ENCODE measurements around the gene FES. TPM values are rescaled to one million over a fixed set of nuclear protein-coding genes. Genes with fewer than 3 reads are reported as not detected.

The FES gene
- total and polyA plus RNA-seq, 4 experiments from 2014 or later: 2.3 to 3.0 TPM; not detected in 2

DNA sequence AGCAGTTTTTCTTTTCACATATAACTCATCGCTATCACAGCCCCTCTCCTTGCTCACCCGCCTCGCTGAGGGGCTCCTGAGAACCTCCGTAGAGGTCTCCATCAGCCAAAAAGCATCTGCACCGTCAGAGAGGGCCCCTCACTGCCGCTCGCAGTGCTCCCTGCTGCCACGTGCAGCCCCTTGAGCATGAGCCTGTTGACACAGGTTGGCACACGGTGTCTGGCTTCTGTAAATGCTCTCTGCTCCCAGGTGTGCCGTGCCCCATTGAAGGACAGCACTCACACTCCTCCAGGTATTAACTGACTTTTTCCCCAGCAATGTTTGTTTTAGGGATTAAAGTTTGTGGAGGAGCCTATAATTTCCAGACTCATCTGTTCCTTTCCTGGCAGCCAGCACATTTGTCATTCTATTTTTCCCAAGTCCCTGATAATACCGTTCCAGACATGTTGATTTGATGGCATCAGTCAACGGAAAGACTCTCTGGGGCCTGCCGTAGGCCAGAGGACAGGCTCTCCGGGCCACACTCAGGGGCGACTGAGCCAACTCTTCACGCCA, 18.1 kb upstream of the FES start:
- Mint-ChIP-seq H3K4me3 (no peak overlapping the region), H3K27me3 (no peaks in the 10 kb centered on the region), H3K27ac (peak overlapping the region in 1 of 7 donors; percentile 83), H3K36me3 (peaks cover 0 to 5% of the 10 kb centered on the region in 2 donors), H3K4me1 (peaks cover 14 to 40% (median 20%) of the 10 kb centered on the region in 4 donors), H3K9me3 (peaks cover 0 to 1% (median 0%) of the 10 kb centered on the region in 8 donors)
- intact Hi-C loops (cut with micrococcal nuclease): no loop called here
- H3K27me3 ChIP-seq (ENCODE audit: insufficient read depth, low read length): no peaks in the 10 kb centered on the region
- no peak overlapping the region for H3K4me3 ChIP-seq (ENCODE audit: low read length in 2 of 2)
- H3K9me3 ChIP-seq (ENCODE audit: control insufficient read depth in 1 of 2, low read length in 2 of 2): no peaks in the 10 kb centered on the region
- peaks cover 20% of the 10 kb centered on the region for H3K4me1 ChIP-seq (ENCODE audit: insufficient read depth, low read length)
- H3K27ac ChIP-seq (ENCODE audit: low read depth, low read length): no peak overlapping the region
- DNase-seq: no peak
- ChIA-PET CTCF (ENCODE audit: partially characterized antibody) (interaction anchor here (1.2 kb wide), 1 partner anchor 68 kb away, joined by 3 read pairs; no protein-coding TSS in a partner anchor), POLR2A (ENCODE audit: partially characterized antibody) (no interaction called here)
- no peaks in the 10 kb centered on the region for H3K36me3 ChIP-seq (ENCODE audit: insufficient read depth, low read length)

DNA sequence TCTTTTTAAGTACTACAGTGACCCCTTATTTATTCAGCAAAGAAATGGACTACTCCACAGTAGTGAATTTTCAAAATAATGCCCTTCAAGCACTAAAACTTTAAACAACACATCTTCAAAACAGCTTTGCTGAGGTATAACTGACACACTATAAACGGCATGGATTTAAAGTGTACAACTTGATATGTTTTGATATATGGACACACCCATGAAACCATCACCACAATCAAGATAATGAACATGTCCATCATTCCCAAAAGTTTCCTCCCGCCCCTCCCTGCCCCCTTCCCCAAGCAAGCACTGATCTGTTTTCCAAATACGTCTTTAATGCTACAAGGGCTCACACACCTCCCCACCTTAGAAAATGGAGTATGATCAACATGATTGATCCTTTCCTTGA, 17.5 kb upstream of the FES start:
- Mint-ChIP-seq H3K4me3 (no peak overlapping the region), H3K27ac (peak overlapping the region in 1 of 7 donors; percentile 83), H3K36me3 (peaks cover 0 to 5% of the 10 kb centered on the region in 2 donors), H3K9me3 (peaks cover 0 to 1% (median 0%) of the 10 kb centered on the region in 8 donors), H3K27me3 (no peaks in the 10 kb centered on the region), H3K4me1 (peaks cover 14 to 40% (median 20%) of the 10 kb centered on the region in 4 donors)
- Histone ChIP-seq H3K27me3 (ENCODE audit: insufficient read depth, low read length) (no peaks in the 10 kb centered on the region), H3K36me3 (ENCODE audit: insufficient read depth, low read length) (no peaks in the 10 kb centered on the region), H3K9me3 (ENCODE audit: control insufficient read depth in 1 of 2, low read length in 2 of 2) (no peaks in the 10 kb centered on the region), H3K27ac (ENCODE audit: low read depth, low read length) (no peak overlapping the region), H3K4me3 (ENCODE audit: low read length in 2 of 2) (no peak overlapping the region), H3K4me1 (ENCODE audit: insufficient read depth, low read length) (peaks cover 20% of the 10 kb centered on the region)
- intact Hi-C loops (cut with micrococcal nuclease): no loop called here
- DNase-seq: no peak
- ChIA-PET CTCF (ENCODE audit: partially characterized antibody) (no interaction called here), POLR2A (ENCODE audit: partially characterized antibody) (no interaction called here)

DNA sequence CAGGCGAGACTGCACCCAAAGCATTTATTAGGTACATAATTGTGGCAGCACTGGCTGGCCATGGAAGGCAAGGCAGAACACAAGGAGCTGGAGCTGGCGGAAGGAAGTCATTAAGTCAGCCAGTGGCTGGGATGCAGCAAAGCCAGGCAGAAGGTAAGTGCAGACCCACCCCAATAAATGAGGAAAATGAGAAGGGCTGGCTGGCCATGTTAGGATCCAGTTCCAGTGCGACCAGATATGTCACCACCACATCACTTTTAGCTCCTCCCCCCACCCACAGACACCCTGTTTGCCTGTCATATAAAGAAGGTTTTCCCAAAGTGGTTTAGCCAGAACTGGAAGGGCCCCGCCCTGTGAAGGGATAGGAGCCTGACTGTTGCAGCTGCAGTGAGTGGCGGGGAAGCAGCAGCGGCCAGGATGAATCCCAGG, 16.0 kb upstream of the FES start, which contains the start of gene FURIN:
TSS of gene FURIN (plus strand) at position 328 of the 429 bp plus-strand sequence. CDS start 7,153 bp downstream, outside the sequence.
- Mint-ChIP-seq H3K4me3 (peak within 1 kb of the TSS in 7 of 8 donors; percentile 17 to 88 (median 36)), H3K27me3 (no peaks in the 10 kb centered on the region), H3K4me1 (peaks cover 21 to 52% (median 32%) of the 10 kb centered on the region in 4 donors), H3K36me3 (peaks cover 0 to 11% of the 10 kb centered on the region in 2 donors), H3K9me3 (peaks cover 0 to 1% (median 0%) of the 10 kb centered on the region in 8 donors), H3K27ac (peak within 1 kb of the TSS in 6 of 7 donors; percentile 79 to 98 (median 93))
- intact Hi-C loops (cut with micrococcal nuclease): no loop called here
- Histone ChIP-seq H3K9me3 (ENCODE audit: control insufficient read depth in 1 of 2, low read length in 2 of 2) (no peaks in the 10 kb centered on the region), H3K27me3 (ENCODE audit: insufficient read depth, low read length) (no peaks in the 10 kb centered on the region), H3K4me3 (ENCODE audit: low read length in 2 of 2) (no peak within 1 kb of the TSS), H3K27ac (ENCODE audit: low read depth, low read length) (peak within 1 kb of the TSS; percentile 68), H3K4me1 (ENCODE audit: insufficient read depth, low read length) (peaks cover 34% of the 10 kb centered on the region), H3K36me3 (ENCODE audit: insufficient read depth, low read length) (no peaks in the 10 kb centered on the region)
- POLR2A ChIA-PET (ENCODE audit: partially characterized antibody): interaction anchor here (0.6 to 1.0 kb wide), 3 partner anchors 38 to 62 kb away, joined by 3 to 5 read pairs (median 3); no protein-coding TSS in a partner anchor
- peak in 1 of 5 donors; percentile 15 for DNase-seq
- CTCF ChIA-PET (ENCODE audit: partially characterized antibody): interaction anchor here (0.6 kb wide), 1 partner anchor 95 kb away, joined by 3 read pairs; no protein-coding TSS in a partner anchor

DNA sequence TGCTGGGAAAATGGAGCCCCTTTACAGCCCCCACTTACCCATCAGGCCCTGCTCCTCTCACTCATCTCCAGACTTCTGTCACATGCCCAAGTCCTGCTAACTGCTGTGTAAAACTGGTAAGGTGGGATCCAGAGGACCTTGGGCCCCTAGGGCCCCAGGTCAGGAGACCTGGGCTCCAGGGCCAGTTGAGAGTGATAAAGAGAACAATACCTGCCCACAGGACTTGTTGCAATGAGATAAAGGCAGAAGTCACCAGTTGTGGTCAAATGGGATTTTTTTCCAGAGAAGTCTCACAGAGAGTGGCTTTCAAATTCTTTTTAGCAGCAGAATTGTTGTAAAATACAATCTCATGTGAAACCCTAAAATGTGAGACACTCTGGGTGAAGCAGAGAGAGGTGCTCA, 15.2 kb upstream of the FES start:
- no peak for DNase-seq
- Histone ChIP-seq H3K4me1 (ENCODE audit: insufficient read depth, low read length) (peaks cover 42% of the 10 kb centered on the region), H3K36me3 (ENCODE audit: insufficient read depth, low read length) (no peaks in the 10 kb centered on the region), H3K27ac (ENCODE audit: low read depth, low read length) (peak overlapping the region; percentile 68), H3K9me3 (ENCODE audit: control insufficient read depth in 1 of 2, low read length in 2 of 2) (no peaks in the 10 kb centered on the region), H3K27me3 (ENCODE audit: insufficient read depth, low read length) (no peaks in the 10 kb centered on the region), H3K4me3 (ENCODE audit: low read length in 2 of 2) (no peak overlapping the region)
- Mint-ChIP-seq H3K4me3 (peak overlapping the region in 5 of 8 donors; percentile 28 to 88 (median 46)), H3K27ac (peak overlapping the region in 6 of 7 donors; percentile 7 to 98 (median 93)), H3K9me3 (no peaks in the 10 kb centered on the region), H3K27me3 (no peaks in the 10 kb centered on the region), H3K36me3 (peaks cover 0 to 11% of the 10 kb centered on the region in 2 donors), H3K4me1 (peaks cover 23 to 61% (median 38%) of the 10 kb centered on the region in 4 donors)
- POLR2A ChIA-PET (ENCODE audit: partially characterized antibody): no interaction called here
- intact Hi-C loops (cut with micrococcal nuclease): no loop called here
- CTCF ChIA-PET (ENCODE audit: partially characterized antibody): no interaction called here

DNA sequence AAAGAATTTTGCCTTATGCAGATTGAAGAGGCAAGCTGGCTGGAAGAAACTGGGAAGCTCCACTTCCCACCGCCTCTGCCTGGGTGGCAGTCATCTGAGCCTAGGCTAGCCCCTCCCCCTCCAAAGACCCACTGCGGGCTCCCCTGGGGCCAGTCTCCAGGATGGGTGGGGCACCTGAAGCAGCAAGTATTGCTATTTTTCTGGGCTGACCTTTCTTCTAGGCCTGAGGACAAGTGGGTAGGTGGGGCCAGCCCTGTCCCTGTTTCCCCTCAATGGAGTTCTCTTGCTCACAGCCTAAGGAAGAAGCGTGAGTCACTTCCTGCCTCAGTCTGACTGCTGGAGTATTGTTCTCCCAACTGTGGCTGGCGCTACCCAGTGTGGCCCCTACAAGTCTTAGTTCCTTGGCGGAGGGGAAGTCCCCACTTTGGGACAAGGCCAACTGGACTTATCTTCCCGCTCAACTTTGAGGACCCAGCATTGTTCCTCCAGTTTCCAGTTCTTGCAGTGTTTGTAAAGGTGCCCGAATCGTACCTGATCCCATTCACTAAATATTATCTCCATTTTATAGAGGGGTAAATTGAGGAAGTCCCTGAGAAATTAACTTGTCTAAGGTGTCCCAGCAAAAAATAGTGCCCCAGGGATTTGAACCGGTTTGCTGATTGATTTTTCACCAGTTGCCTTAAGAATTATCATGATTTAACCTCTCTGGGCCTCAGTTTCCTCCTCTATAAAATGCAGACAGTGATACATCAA, 14.5 kb upstream of the FES start:
- H3K27ac ChIP-seq (ENCODE audit: low read depth, low read length): peak overlapping the region; percentile 68
- intact Hi-C loops (cut with micrococcal nuclease): loop anchor here (2.0 kb wide), 2 partner anchors 13 to 153 kb away; partner anchors contain the start of gene BLM
- peaks cover 23 to 65% (median 40%) of the 10 kb centered on the region in 4 donors for H3K4me1 Mint-ChIP-seq
- no peaks in the 10 kb centered on the region for H3K9me3 Mint-ChIP-seq
- H3K4me1 ChIP-seq (ENCODE audit: insufficient read depth, low read length): peaks cover 46% of the 10 kb centered on the region
- CTCF ChIA-PET (ENCODE audit: partially characterized antibody): interaction anchor here (0.6 to 1.3 kb wide), 3 partner anchors 18 to 65 kb away, joined by 3 read pairs; partner anchors contain the start of gene UNC45A
- H3K4me3 Mint-ChIP-seq: peak overlapping the region; percentile 84 to 96 (median 88)
- H3K27ac Mint-ChIP-seq: peak overlapping the region; percentile 92 to 98 (median 94)
- H3K9me3 ChIP-seq (ENCODE audit: control insufficient read depth in 1 of 2, low read length in 2 of 2): no peaks in the 10 kb centered on the region
- POLR2A ChIA-PET (ENCODE audit: partially characterized antibody): interaction anchor here (0.6 to 2.2 kb wide), 4 partner anchors 10 to 153 kb away, joined by 3 to 14 read pairs (median 4); partner anchors contain the start of gene BLM
- H3K4me3 ChIP-seq (ENCODE audit: low read length in 2 of 2): peak overlapping the region in 1 of 2 donors; percentile 42
- DNase-seq: peak in 1 of 5 donors; percentile 69
- no peaks in the 10 kb centered on the region for H3K27me3 Mint-ChIP-seq
- peaks cover 0 to 11% of the 10 kb centered on the region in 2 donors for H3K36me3 Mint-ChIP-seq
- no peaks in the 10 kb centered on the region for H3K27me3 ChIP-seq (ENCODE audit: insufficient read depth, low read length)
- no peaks in the 10 kb centered on the region for H3K36me3 ChIP-seq (ENCODE audit: insufficient read depth, low read length)

DNA sequence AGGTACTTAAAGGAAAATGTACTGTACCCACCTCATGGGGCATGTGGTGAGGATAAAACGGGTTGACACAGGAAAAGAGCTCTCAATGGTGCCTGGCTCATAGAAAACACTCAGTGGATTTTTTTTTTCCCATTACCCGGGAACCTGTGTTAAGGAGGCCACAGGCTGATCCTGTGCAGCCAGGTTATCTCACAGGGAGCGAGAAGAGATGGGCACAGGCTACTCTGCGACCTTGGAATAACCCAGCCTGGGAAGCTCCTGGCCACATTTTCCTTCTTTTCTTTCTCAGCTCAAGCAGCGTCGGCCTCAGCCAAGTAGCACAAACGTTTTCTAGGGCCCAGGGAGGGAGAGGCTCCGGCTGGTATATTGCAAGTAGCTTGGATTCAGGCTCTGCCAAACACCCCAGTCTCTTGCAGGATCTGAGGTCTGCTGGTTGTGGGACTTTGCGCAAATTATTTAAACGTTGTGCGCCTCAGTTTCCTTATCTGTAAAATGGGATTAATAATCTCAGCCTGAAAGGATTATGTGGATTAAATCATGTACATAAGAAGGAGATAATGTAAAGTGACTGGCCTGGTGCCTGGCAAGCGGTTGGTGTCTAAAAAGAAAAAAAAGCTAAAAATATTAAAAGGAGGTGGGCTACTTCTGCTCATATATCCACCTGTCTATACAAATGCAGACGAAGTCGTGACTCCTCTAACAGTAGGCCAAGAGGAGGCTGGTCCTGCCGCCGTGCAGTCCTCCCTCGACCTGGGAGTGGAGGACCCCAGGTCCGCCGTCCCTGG, 13.8 kb upstream of the FES start:
- POLR2A ChIA-PET (ENCODE audit: partially characterized antibody): interaction anchor here (0.6 to 2.2 kb wide), 15 partner anchors 11 to 637 kb away, joined by 3 to 15 read pairs (median 4); partner anchors contain the start of genes BLM, CIB1, GDPGP1 and UNC45A
- Mint-ChIP-seq H3K4me1 (peaks cover 23 to 65% (median 40%) of the 10 kb centered on the region in 4 donors), H3K27me3 (no peaks in the 10 kb centered on the region), H3K4me3 (peak overlapping the region; percentile 84 to 96 (median 88)), H3K9me3 (no peaks in the 10 kb centered on the region), H3K36me3 (peaks cover 0 to 11% of the 10 kb centered on the region in 2 donors), H3K27ac (peak overlapping the region; percentile 92 to 98 (median 94))
- Histone ChIP-seq H3K9me3 (ENCODE audit: control insufficient read depth in 1 of 2, low read length in 2 of 2) (no peaks in the 10 kb centered on the region), H3K4me3 (ENCODE audit: low read length in 2 of 2) (peak overlapping the region; percentile 42 to 57), H3K27me3 (ENCODE audit: insufficient read depth, low read length) (no peaks in the 10 kb centered on the region), H3K27ac (ENCODE audit: low read depth, low read length) (peak overlapping the region; percentile 68), H3K36me3 (ENCODE audit: insufficient read depth, low read length) (no peaks in the 10 kb centered on the region), H3K4me1 (ENCODE audit: insufficient read depth, low read length) (peaks cover 46% of the 10 kb centered on the region)
- intact Hi-C loops (cut with micrococcal nuclease): loop anchor here (2.0 kb wide), 2 partner anchors 14 to 154 kb away; partner anchors contain the start of gene BLM
- DNase-seq: peak in 1 of 5 donors; percentile 26
- CTCF ChIA-PET (ENCODE audit: partially characterized antibody): interaction anchor here (0.6 to 1.7 kb wide), 4 partner anchors 19 to 64 kb away, joined by 3 to 4 read pairs (median 3); partner anchors contain the start of genes HDDC3 and UNC45A

All from CD4-positive, alpha-beta memory T cell (primary cell).